HEK293 (cell line): ENCODE data around the gene CLDN6.

Experiments
- CTCF ChIA-PET: fragments of 350-600 bp; formaldehyde crosslinking; extraction: SDS; loops from one replicate; lab custom pipeline; 2021; ENCODE audit warnings: antibody characterized with exemption; lab: Yijun Ruan, JAX
- POLR2A ChIA-PET: fragments of 300-600 bp; formaldehyde crosslinking; extraction: SDS; loops from one replicate; lab custom pipeline; 2020; ENCODE audit warnings: antibody characterized with exemption, inconsistent platforms; lab: Yijun Ruan, JAX
- H3K27ac ChIP-seq: fragments of 200-500 bp; sonication (Bioruptor generic); 2 replicates; pipeline ENCODE4 v1.5.1; 2014; ENCODE audit warnings: low read depth, low read length, control low read depth, inconsistent platforms; ENCODE audit errors: extremely low read depth
- H3K36me3 ChIP-seq, 2 experiments: fragments of 200-500 bp in 1 of 2; sonication (Bioruptor generic) in 1 of 2; 1 replicate in 1 of 2; 2 replicates in 1 of 2; pipeline ENCODE4 v1.5.1; 2014 to 2017; ENCODE audit warnings: inconsistent platforms in 2 of 2, low read length in 2 of 2; ENCODE audit not compliant: control insufficient read depth in 2 of 2, insufficient read depth in 1 of 2
- H3K4me1 ChIP-seq: fragments of 200-500 bp; sonication (Bioruptor generic); 2 replicates; pipeline ENCODE4 v1.5.1; 2014; ENCODE audit warnings: mild to moderate bottlenecking, low read length, inconsistent platforms; ENCODE audit not compliant: control insufficient read depth, insufficient read depth
- H3K4me3 ChIP-seq: 2 replicates; pipeline ENCODE4 v1.5.1; 2011; ENCODE audit warnings: low read depth, mild to moderate bottlenecking, control low read depth, low read length, moderate library complexity
- H3K9me3 ChIP-seq: fragments of 200-500 bp; sonication (Bioruptor generic); 2 replicates; pipeline ENCODE4 v1.5.1; 2014; ENCODE audit warnings: low read depth, low read length, inconsistent platforms; ENCODE audit not compliant: control insufficient read depth, insufficient read depth
- GFI1B ChIP-seq: fragments of 450-650 bp; formaldehyde crosslinking; IDR thresholded peaks from 2 replicates; pipeline ENCODE4 v1.5.1; 2016; ENCODE audit warnings: missing biosample characterization, missing genetic modification characterization
- SP2 ChIP-seq: fragments of 450-650 bp; formaldehyde crosslinking; IDR thresholded peaks from 2 replicates; pipeline ENCODE4 v1.5.1; 2016; ENCODE audit warnings: missing biosample characterization, missing genetic modification characterization
- YY2 ChIP-seq: fragments of 450-650 bp; formaldehyde crosslinking; IDR thresholded peaks from 2 replicates; pipeline ENCODE4 v1.5.1; 2016; ENCODE audit warnings: missing biosample characterization, missing genetic modification characterization
- ZEB2 ChIP-seq: fragments of 450-650 bp; formaldehyde crosslinking; IDR thresholded peaks from 2 replicates; pipeline ENCODE4 v1.5.1; 2016; ENCODE audit warnings: missing biosample characterization, missing genetic modification characterization
- ZNF157 ChIP-seq: fragments of 450-650 bp; formaldehyde crosslinking; IDR thresholded peaks from 2 replicates; pipeline ENCODE4 v1.5.1; 2016; ENCODE audit warnings: missing biosample characterization, missing genetic modification characterization
- ZNF174 ChIP-seq: fragments of 450-650 bp; formaldehyde crosslinking; IDR thresholded peaks from 2 replicates; pipeline ENCODE4 v1.5.0; 2017; ENCODE audit warnings: missing biosample characterization, mild to moderate bottlenecking, missing genetic modification characterization
- ZNF214 ChIP-seq: fragments of 450-650 bp; formaldehyde crosslinking; IDR thresholded peaks from 2 replicates; pipeline ENCODE4 v1.5.1; 2017; ENCODE audit warnings: missing biosample characterization, mild to moderate bottlenecking, missing genetic modification characterization, borderline replicate concordance
- ZNF302 ChIP-seq: fragments of 450-650 bp; formaldehyde crosslinking; IDR thresholded peaks from 2 replicates; pipeline ENCODE4 v1.5.1; 2016; ENCODE audit warnings: missing biosample characterization, missing genetic modification characterization, low read depth
- ZNF398 ChIP-seq: fragments of 450-650 bp; formaldehyde crosslinking; IDR thresholded peaks from 2 replicates; pipeline ENCODE4 v1.5.1; 2017; ENCODE audit warnings: missing biosample characterization, missing genetic modification characterization
- ZNF596 ChIP-seq: fragments of 450-650 bp; IDR thresholded peaks from 2 replicates; pipeline ENCODE4 v1.5.0; 2018; ENCODE audit warnings: missing biosample characterization, mild to moderate bottlenecking, missing genetic modification characterization, moderate library complexity
- ZNF600 ChIP-seq: fragments of 450-650 bp; formaldehyde crosslinking; IDR thresholded peaks from 2 replicates; pipeline ENCODE4 v1.5.1; 2016; ENCODE audit warnings: missing biosample characterization, missing genetic modification characterization
- ZNF664 ChIP-seq: fragments of 450-650 bp; formaldehyde crosslinking; IDR thresholded peaks from 2 replicates; pipeline ENCODE4 v1.5.1; 2016; ENCODE audit warnings: missing biosample characterization, missing genetic modification characterization
- ZNF692 ChIP-seq: fragments of 450-650 bp; formaldehyde crosslinking; IDR thresholded peaks from 2 replicates; pipeline ENCODE4 v1.5.1; 2016; ENCODE audit warnings: missing biosample characterization, missing genetic modification characterization
- TF ChIP-seq, protein P1 (sequence below): fragments of 450-650 bp; formaldehyde crosslinking; IDR thresholded peaks from 2 replicates; pipeline ENCODE4 v1.5.1; 2016; ENCODE audit warnings: missing biosample characterization, missing genetic modification characterization, borderline replicate concordance

Gene CLDN6

DNA sequence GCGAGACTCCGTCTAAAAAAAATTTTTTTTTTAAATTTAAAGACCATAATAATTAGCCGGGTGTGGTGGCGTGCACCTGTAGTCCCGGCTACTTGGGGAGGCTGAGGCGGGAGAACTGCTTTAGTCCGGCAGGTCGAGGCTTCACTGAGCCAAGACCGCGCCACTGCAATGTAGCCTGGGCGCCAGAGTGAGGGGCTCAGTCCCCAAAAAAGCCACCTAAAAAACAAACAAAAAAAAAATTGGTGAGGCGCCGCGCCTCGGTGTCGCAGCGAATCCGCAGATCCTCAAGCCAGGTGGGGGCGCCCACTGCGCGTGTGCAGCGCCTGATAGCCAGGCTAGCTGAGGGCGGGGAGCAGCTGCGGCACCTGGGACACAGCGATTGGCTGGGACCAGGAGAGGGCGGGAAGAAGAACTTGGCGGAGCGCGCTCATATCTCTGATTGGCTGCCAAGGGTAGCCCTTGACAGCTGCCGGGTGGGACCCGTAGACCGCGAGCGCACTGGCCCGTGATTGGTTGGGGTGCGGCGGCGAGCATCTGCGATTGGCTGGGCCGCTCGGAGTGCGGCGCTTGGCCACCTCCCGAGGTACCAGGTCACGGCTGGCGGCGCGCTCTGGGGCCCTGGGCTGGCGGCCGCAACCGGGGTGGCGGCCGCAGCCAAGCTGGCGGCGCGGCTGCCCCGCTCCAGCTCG, 14.3 kb downstream of the CLDN6 start (continued):
- TF ChIP-seq ZNF157 (tag by site-specific recombination): no peak

GRCh38 chr16:3001316-3001715, 16.7 kb downstream of the CLDN6 start:
- no peaks in the 10 kb centered on the region for H3K36me3 ChIP-seq
- CTCF ChIA-PET: interaction anchor here (1.3 to 9.6 kb wide), 2 partner anchors 19 to 30 kb away, joined by 4 to 149 read pairs; partner anchors contain the start of gene TNFRSF12A
- H3K4me3 ChIP-seq: no peak overlapping the region
- TF ChIP-seq, protein P1, sequence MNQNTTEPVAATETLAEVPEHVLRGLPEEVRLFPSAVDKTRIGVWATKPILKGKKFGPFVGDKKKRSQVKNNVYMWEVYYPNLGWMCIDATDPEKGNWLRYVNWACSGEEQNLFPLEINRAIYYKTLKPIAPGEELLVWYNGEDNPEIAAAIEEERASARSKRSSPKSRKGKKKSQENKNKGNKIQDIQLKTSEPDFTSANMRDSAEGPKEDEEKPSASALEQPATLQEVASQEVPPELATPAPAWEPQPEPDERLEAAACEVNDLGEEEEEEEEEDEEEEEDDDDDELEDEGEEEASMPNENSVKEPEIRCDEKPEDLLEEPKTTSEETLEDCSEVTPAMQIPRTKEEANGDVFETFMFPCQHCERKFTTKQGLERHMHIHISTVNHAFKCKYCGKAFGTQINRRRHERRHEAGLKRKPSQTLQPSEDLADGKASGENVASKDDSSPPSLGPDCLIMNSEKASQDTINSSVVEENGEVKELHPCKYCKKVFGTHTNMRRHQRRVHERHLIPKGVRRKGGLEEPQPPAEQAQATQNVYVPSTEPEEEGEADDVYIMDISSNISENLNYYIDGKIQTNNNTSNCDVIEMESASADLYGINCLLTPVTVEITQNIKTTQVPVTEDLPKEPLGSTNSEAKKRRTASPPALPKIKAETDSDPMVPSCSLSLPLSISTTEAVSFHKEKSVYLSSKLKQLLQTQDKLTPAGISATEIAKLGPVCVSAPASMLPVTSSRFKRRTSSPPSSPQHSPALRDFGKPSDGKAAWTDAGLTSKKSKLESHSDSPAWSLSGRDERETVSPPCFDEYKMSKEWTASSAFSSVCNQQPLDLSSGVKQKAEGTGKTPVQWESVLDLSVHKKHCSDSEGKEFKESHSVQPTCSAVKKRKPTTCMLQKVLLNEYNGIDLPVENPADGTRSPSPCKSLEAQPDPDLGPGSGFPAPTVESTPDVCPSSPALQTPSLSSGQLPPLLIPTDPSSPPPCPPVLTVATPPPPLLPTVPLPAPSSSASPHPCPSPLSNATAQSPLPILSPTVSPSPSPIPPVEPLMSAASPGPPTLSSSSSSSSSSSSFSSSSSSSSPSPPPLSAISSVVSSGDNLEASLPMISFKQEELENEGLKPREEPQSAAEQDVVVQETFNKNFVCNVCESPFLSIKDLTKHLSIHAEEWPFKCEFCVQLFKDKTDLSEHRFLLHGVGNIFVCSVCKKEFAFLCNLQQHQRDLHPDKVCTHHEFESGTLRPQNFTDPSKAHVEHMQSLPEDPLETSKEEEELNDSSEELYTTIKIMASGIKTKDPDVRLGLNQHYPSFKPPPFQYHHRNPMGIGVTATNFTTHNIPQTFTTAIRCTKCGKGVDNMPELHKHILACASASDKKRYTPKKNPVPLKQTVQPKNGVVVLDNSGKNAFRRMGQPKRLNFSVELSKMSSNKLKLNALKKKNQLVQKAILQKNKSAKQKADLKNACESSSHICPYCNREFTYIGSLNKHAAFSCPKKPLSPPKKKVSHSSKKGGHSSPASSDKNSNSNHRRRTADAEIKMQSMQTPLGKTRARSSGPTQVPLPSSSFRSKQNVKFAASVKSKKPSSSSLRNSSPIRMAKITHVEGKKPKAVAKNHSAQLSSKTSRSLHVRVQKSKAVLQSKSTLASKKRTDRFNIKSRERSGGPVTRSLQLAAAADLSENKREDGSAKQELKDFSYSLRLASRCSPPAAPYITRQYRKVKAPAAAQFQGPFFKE (tag by site-specific recombination): no peak
- no peak for TF ChIP-seq ZNF398 (tag by site-specific recombination)
- TF ChIP-seq ZEB2 (tag by site-specific recombination): no peak
- TF ChIP-seq GFI1B (tag by site-specific recombination): no peak
- no peak for TF ChIP-seq ZNF596 (tag by site-specific recombination)
- no peak for TF ChIP-seq ZNF692 (tag by site-specific recombination)
- TF ChIP-seq YY2 (tag by site-specific recombination): no peak
- TF ChIP-seq ZNF157 (tag by site-specific recombination): no peak
- TF ChIP-seq ZNF214: no peak
- no peak for TF ChIP-seq ZNF600
- no peak for TF ChIP-seq ZNF302 (tag by site-specific recombination)
- TF ChIP-seq ZNF174: no peak
- no peaks in the 10 kb centered on the region for H3K9me3 ChIP-seq
- POLR2A ChIA-PET: interaction anchor here (12.4 kb wide), 1 partner anchor 22 kb away, joined by 247 read pairs; the partner anchor contains the start of genes CLDN6, HCFC1R1, THOC6 and TNFRSF12A
- no peak overlapping the region for H3K27ac ChIP-seq
- H3K4me1 ChIP-seq: no peaks in the 10 kb centered on the region

DNA sequence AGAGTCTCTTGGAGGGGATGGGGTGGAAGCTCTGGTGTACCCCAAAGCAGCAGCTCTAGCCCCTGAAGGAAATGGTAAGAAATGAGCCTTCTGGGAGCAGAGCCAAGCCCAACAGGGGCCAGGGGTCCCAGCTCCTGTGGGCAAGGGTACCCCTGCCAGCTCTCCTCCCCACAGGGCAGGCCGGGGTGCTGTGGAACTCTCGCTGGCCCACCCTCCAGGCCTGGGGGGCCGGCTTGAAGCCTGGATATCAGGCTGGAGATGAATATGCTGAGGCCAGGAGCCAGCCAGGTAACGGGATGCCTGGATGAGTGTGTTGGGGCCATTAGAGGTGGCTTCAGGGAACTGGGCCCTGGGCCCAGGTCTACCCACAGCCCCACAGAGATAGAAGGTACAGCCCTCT, 17.4 kb downstream of the CLDN6 start:
- no peaks in the 10 kb centered on the region for H3K36me3 ChIP-seq
- no peaks in the 10 kb centered on the region for H3K4me1 ChIP-seq
- no peaks in the 10 kb centered on the region for H3K9me3 ChIP-seq
- ChIA-PET CTCF (interaction anchor here (9.6 kb wide), 1 partner anchor 30 kb away, joined by 149 read pairs; no protein-coding TSS in a partner anchor), POLR2A (interaction anchor here (0.6 to 12.4 kb wide), 2 partner anchors 23 to 133 kb away, joined by 3 to 247 read pairs; partner anchors contain the start of genes CLDN6, HCFC1R1, THOC6 and TNFRSF12A)
- no peak overlapping the region for H3K27ac ChIP-seq
- no peak overlapping the region for H3K4me3 ChIP-seq
- no peak for TF ChIP-seq ZNF664
- TF ChIP-seq SP2 (tag by site-specific recombination): peak; percentile 8; the same call in 1 of the 2 replicates
